PC-9 (cell line): ENCODE data around the gene EXOC4. TPM values are rescaled to one million over a fixed set of nuclear protein-coding genes. Genes with fewer than 3 reads are reported as not detected.

Source experiments
- BruUV-seq: library from RNA; stranded (reverse); fragments of 400-500 nt; replicated peaks from 2 replicates; lab custom pipeline; 2021; lab: Mats Ljungman, UMichigan
- CTCF ChIA-PET: fragments of 300-600 bp; sonication (Branson Sonifier 250); formaldehyde crosslinking; loops from one replicate; lab custom pipeline; 2022; ENCODE audit warnings: antibody characterized with exemption; lab: Charles Lee
- POLR2A ChIA-PET: fragments of 300-600 bp; sonication (Branson Sonifier 250); formaldehyde crosslinking; loops from one replicate; lab custom pipeline; 2022; ENCODE audit warnings: antibody characterized with exemption; ENCODE audit not compliant: unreplicated experiment; lab: Charles Lee
- DNase-seq, 2 experiments: peaks; one replicate each; pipeline versions ENCODE4 v3.0.0 to v3.0.0-alpha.2; 2015 to 2022; ENCODE audit warnings: mixed read lengths in 1 of 2
- H2AFZ ChIP-seq: fragments of 200-600 bp; sonication (generic); 2 replicates; pipeline ENCODE4 v1.8.1; 2017; ENCODE audit warnings: antibody characterized with exemption
- H3F3A ChIP-seq: fragments of 200-600 bp; sonication (generic); 2 replicates; pipeline ENCODE4 v1.8.1; 2017; ENCODE audit warnings: antibody characterized with exemption, mild to moderate bottlenecking, low read depth; ENCODE audit not compliant: insufficient read depth
- H3K27ac ChIP-seq: fragments of 200-600 bp; sonication (generic); 2 replicates; pipeline ENCODE4 v1.6.1; 2016; ENCODE audit warnings: mixed run types
- H3K27me3 ChIP-seq: fragments of 200-600 bp; sonication (generic); 2 replicates; pipeline ENCODE4 v1.6.1; 2016; ENCODE audit warnings: low read depth, mixed run types; ENCODE audit not compliant: insufficient read depth
- H3K36me3 ChIP-seq: fragments of 200-600 bp; sonication (generic); 2 replicates; pipeline ENCODE4 v1.6.1; 2016; ENCODE audit warnings: low read depth, mixed run types
- H3K4me1 ChIP-seq: fragments of 200-600 bp; sonication (generic); replicated peaks from 2 replicates; pipeline ENCODE4 v1.6.1; 2016; ENCODE audit warnings: mixed run types; ENCODE audit not compliant: insufficient read depth
- H3K4me2 ChIP-seq: fragments of 200-600 bp; sonication (generic); 2 replicates; pipeline ENCODE4 v1.6.1; 2017; ENCODE audit warnings: mixed run types
- H3K4me3 ChIP-seq: fragments of 200-600 bp; sonication (generic); 2 replicates; pipeline ENCODE4 v1.6.1; 2016; ENCODE audit warnings: mixed run types
- H3K79me2 ChIP-seq: fragments of 200-600 bp; sonication (generic); 2 replicates; pipeline ENCODE4 v1.6.1; 2017; ENCODE audit warnings: low read depth, mixed run types
- H3K9me2 ChIP-seq: fragments of 200-600 bp; sonication (generic); 2 replicates; pipeline ENCODE4 v1.8.1; 2017; ENCODE audit warnings: mild to moderate bottlenecking; ENCODE audit not compliant: insufficient read depth
- H3K9me3 ChIP-seq: fragments of 200-600 bp; sonication (generic); 2 replicates; pipeline ENCODE4 v1.8.1; 2016; ENCODE audit warnings: low read depth; ENCODE audit not compliant: insufficient read depth
- H4K20me1 ChIP-seq: fragments of 200-600 bp; sonication (generic); 2 replicates; pipeline ENCODE4 v1.8.1; 2017; ENCODE audit not compliant: insufficient read depth
- EZH2 ChIP-seq: fragments of 200-600 bp; sonication (generic); IDR thresholded peaks from 2 replicates; pipeline ENCODE4 v1.8.0; 2017; ENCODE audit warnings: antibody characterized with exemption, low read depth
- intact Hi-C: fragments of 100-400 bp; cut with micrococcal nuclease; formaldehyde crosslinking; loops from one replicate; pipeline ENCODE4 v1.10.0; 2022; ENCODE audit not compliant: unreplicated experiment
- total RNA-seq: library from RNA; stranded (reverse); gene quantifications from 2 replicates; pipeline ENCODE4 v1.2.3, GENCODE V29; 2021
- TF ChIP-seq, protein P1 (sequence below): fragments of 200-600 bp; sonication (generic); conservative IDR thresholded peaks from 2 replicates; pipeline ENCODE4 v1.6.1; 2017; ENCODE audit warnings: mixed run types, antibody characterized with exemption, mild to moderate bottlenecking, moderate library complexity

Gene EXOC4
- total RNA-seq, 1 experiment from 2014 or later = 101 TPM

DNA sequence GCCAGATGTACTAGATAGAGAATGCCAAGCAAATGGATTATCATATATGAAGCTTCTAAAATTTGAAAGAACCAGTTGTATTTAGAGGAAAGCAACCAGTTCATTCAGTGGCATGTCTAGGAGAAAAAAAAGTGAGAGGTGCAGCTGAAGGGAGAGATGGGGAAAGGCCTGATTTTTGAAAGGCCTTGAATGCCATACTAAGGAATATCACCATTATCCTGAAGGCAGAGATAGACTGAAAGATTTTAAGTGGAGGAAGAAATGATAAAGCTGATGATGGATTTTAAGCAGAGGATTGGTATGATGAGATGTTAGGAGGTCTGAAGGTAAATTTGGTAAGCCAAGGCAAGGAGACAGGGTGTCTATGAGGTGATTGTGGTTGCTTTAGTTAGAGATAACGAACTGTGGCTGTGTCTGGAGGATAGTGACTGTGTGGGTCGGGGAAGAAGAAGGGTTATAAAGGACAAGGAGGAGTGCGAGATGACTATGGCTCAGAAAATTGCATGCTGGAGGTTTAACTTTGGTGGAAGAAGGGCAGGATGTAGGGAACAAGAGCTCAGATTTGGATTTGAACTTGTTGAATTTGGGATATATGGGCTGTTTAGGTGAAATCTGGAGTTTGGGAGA is 330.8 kb downstream of the EXOC4 start:
- H3K4me3 ChIP-seq = no peak overlapping the region
- no peaks in the 10 kb centered on the region for H3F3A ChIP-seq
- POLR2A ChIA-PET = no interaction called here
- no peaks in the 10 kb centered on the region for H3K9me2 ChIP-seq
- no peak overlapping the region for H2AFZ ChIP-seq
- no peaks in the 10 kb centered on the region for H3K79me2 ChIP-seq
- TF ChIP-seq EZH2 = no peak
- TF ChIP-seq, protein P1, sequence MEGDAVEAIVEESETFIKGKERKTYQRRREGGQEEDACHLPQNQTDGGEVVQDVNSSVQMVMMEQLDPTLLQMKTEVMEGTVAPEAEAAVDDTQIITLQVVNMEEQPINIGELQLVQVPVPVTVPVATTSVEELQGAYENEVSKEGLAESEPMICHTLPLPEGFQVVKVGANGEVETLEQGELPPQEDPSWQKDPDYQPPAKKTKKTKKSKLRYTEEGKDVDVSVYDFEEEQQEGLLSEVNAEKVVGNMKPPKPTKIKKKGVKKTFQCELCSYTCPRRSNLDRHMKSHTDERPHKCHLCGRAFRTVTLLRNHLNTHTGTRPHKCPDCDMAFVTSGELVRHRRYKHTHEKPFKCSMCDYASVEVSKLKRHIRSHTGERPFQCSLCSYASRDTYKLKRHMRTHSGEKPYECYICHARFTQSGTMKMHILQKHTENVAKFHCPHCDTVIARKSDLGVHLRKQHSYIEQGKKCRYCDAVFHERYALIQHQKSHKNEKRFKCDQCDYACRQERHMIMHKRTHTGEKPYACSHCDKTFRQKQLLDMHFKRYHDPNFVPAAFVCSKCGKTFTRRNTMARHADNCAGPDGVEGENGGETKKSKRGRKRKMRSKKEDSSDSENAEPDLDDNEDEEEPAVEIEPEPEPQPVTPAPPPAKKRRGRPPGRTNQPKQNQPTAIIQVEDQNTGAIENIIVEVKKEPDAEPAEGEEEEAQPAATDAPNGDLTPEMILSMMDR = no peak
- H3K9me3 ChIP-seq = no peaks in the 10 kb centered on the region
- no peak for DNase-seq
- no peaks in the 10 kb centered on the region for H3K27me3 ChIP-seq
- no peaks in the 10 kb centered on the region for H3K4me1 ChIP-seq
- H3K36me3 ChIP-seq = no peaks in the 10 kb centered on the region
- intact Hi-C loops = no loop called here
- H3K4me2 ChIP-seq = no peak overlapping the region
- no peaks in the 10 kb centered on the region; the same call in none of the 2 replicates for H4K20me1 ChIP-seq
- no peak overlapping the region for H3K27ac ChIP-seq
- BruUV-seq = no TSS peak
- CTCF ChIA-PET = no interaction called here

DNA sequence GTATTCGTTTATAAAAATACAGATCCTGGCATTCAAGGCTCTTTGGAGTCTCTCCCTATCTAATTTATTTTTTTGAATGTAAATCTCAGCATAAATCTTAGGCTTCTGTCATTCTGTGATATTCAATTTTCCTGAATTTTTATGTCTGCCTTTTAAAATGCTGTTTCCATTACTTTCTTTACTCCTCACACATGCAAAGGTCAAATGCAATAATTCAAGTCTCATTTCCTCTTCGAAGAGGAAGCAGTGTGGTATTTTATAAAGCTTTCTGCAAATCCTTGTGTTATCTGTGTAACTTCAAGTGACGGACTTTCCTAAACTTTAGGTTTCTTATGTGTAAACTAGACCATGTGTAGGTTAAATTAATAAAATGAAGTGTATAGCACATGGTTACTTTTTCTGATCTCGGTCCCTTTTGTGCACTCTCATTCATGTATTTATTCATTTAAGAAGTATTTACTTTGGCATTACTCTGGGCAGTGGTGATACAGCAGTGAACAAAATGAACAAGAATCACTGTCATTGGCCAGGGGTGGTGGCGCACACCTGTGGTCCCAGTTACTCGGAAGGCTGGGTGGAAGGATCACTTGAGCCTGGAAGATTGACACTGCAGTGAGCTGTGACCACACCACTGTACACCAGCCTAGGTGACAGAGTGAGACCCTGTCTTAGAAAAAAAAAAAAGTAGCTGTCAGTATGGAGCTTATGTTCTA is 332.2 kb downstream of the EXOC4 start:
- Histone ChIP-seq H3K4me1 (no peaks in the 10 kb centered on the region), H3F3A (no peaks in the 10 kb centered on the region), H2AFZ (no peak overlapping the region), H3K36me3 (no peaks in the 10 kb centered on the region), H3K9me2 (no peaks in the 10 kb centered on the region), H4K20me1 (no peaks in the 10 kb centered on the region; the same call in none of the 2 replicates), H3K4me3 (no peak overlapping the region), H3K4me2 (no peak overlapping the region), H3K27me3 (no peaks in the 10 kb centered on the region), H3K9me3 (no peaks in the 10 kb centered on the region), H3K79me2 (no peaks in the 10 kb centered on the region), H3K27ac (no peak overlapping the region)
- no peak for TF ChIP-seq EZH2
- TF ChIP-seq, protein P1 = no peak
- no peak for DNase-seq
- ChIA-PET CTCF (no interaction called here), POLR2A (no interaction called here)
- BruUV-seq = no TSS peak
- intact Hi-C loops = no loop called here

DNA sequence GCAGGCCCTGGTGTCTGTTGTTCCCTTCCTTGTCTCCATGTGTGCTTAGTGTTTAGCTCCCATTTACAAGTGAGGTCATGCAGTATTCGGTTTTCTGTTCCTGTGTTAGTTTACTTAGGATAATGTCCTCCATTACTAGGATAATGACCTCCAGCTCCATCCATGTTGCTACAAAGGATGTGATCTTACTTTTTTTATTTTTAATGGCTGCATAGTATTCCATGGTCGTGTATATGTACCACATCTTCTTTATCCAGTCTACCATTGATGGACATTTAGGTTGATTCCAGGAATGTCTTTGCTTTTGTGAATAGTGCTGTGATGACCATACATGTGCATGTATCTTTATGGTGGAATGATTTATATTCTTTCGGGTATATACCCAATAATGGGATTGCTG is 333.4 kb downstream of the EXOC4 start:
- Histone ChIP-seq H2AFZ (no peak overlapping the region), H3K9me2 (no peaks in the 10 kb centered on the region), H3K4me2 (no peak overlapping the region), H3K27me3 (no peaks in the 10 kb centered on the region), H3K9me3 (no peaks in the 10 kb centered on the region), H4K20me1 (no peaks in the 10 kb centered on the region; the same call in none of the 2 replicates), H3K4me1 (no peaks in the 10 kb centered on the region), H3K36me3 (no peaks in the 10 kb centered on the region), H3K4me3 (no peak overlapping the region), H3K27ac (no peak overlapping the region), H3F3A (no peaks in the 10 kb centered on the region), H3K79me2 (no peaks in the 10 kb centered on the region)
- no TSS peak for BruUV-seq
- no peak for TF ChIP-seq EZH2
- TF ChIP-seq, protein P1 = no peak
- no peak for DNase-seq
- intact Hi-C loops = no loop called here
- ChIA-PET CTCF (no interaction called here), POLR2A (no interaction called here)
